Activated CD8-positive, alpha-beta memory T cell treated with anti-CD3 and anti-CD28 coated beads, Interleukin-2, amount 50 U/mL, for 4 hours (primary cell): ENCODE measurements around the gene POSTN.

ENCODE experiments used
- DNase-seq: peaks from one replicate; pipeline ENCODE4 v3.0.0-alpha.2; 2020

The POSTN gene

GRCh38 chr13:37598597-37598996, at the start of gene POSTN:
Gene POSTN (minus strand): TSS chr13:37598768. CDS start chr13:37598726, 42 bp downstream.
- no peak for DNase-seq

GRCh38 chr13:37647031-37647650, 48.6 kb upstream of the POSTN start:
- no peak for DNase-seq

- DNase-seq, result no peak
Observed at GRCh38 chr13:37646531-37646930, 48.0 kb upstream of the POSTN start.

- no peak for DNase-seq
Observed at GRCh38 chr13:37645181-37645740, 46.7 kb upstream of the POSTN start.

GRCh38 chr13:37641391-37641790, 42.8 kb upstream of the POSTN start:
- DNase-seq, result no peak

GRCh38 chr13:37640499-37640898, 41.9 kb upstream of the POSTN start:
- no peak for DNase-seq

- DNase-seq, result no peak
Observed at GRCh38 chr13:37636701-37637100, 38.1 kb upstream of the POSTN start.

GRCh38 chr13:37632294-37632693, 33.7 kb upstream of the POSTN start:
- DNase-seq, result no peak

GRCh38 chr13:37627428-37627827, 28.9 kb upstream of the POSTN start:
- no peak for DNase-seq

GRCh38 chr13:37621811-37622361, 23.3 kb upstream of the POSTN start:
- DNase-seq, result no peak

- no peak for DNase-seq
Observed at GRCh38 chr13:37618554-37618953, 20.0 kb upstream of the POSTN start.

- DNase-seq, result no peak
Observed at GRCh38 chr13:37617173-37617572, 18.6 kb upstream of the POSTN start.

GRCh38 chr13:37616131-37616530, 17.6 kb upstream of the POSTN start:
- no peak for DNase-seq

- no peak for DNase-seq
Observed at GRCh38 chr13:37615276-37615675, 16.7 kb upstream of the POSTN start.

GRCh38 chr13:37613638-37614037, 15.1 kb upstream of the POSTN start:
- DNase-seq, result no peak

GRCh38 chr13:37613236-37613635, 14.7 kb upstream of the POSTN start:
- DNase-seq, result no peak

- DNase-seq, result no peak
Observed at GRCh38 chr13:37608750-37609339, 10.3 kb upstream of the POSTN start.

- no peak for DNase-seq
Observed at GRCh38 chr13:37602733-37603381, 4.3 kb upstream of the POSTN start.

GRCh38 chr13:37601648-37602440, 3.3 kb upstream of the POSTN start:
- DNase-seq, result no peak

GRCh38 chr13:37599519-37599918, 951 bp upstream of the POSTN start:
- no peak for DNase-seq

- DNase-seq, result no peak
Observed at GRCh38 chr13:37597477-37598025, 1.0 kb downstream of the POSTN start.

- DNase-seq, result no peak
Observed at GRCh38 chr13:37596805-37597204, 1.8 kb downstream of the POSTN start.

GRCh38 chr13:37595162-37595561, 3.4 kb downstream of the POSTN start:
- no peak for DNase-seq
